Superior temporal gyrus (tissue), 1 donor: ENCODE data around the gene ELOVL5.

Source experiments
- DNase-seq: peaks from one replicate; pipeline ENCODE4 v3.0.0-alpha.2; 2016; ENCODE audit errors: extremely low spot score

Gene ELOVL5

DNA sequence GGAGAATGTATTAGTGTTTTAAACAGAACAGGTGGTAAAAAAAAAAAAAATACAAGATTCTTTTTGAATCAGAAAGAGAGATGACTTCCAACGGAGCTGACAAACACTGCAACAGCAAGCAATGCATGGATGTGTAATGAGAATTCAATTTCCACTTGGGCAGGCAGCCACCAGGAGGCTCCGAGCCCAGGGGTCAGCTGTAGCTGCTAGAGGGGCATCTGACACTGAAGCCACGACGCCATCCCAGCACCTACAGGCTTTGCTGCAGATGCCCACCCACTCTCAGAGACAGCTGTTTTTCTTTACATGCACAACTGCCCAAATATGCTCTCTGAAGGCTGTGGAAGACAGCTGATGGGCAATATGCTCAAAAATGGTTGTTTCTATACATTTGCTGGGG lies 75.4 kb downstream of the ELOVL5 start:
- DNase-seq = no peak

DNA sequence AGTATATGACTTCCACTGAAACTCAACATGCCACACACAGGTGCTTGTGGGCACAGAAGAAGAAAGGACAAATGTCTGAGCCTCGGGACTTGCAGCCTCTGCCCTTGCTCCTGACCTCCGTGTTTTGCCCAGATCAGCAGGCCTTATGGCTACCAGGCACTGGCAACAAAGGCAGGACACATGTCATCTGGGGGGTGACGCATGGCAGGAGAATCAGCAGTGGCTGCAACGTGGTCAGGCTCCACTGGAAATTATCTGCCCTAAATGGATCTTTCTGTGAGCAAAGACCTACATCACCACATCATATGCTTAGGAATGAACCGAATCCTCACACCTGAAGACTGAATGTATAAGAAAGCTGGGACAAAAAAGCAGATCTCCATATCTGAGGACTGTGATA lies 78.9 kb downstream of the ELOVL5 start:
- no peak for DNase-seq

GRCh38 chr6:53268858-53269608 lies 79.7 kb downstream of the ELOVL5 start:
- DNase-seq = no peak

DNA sequence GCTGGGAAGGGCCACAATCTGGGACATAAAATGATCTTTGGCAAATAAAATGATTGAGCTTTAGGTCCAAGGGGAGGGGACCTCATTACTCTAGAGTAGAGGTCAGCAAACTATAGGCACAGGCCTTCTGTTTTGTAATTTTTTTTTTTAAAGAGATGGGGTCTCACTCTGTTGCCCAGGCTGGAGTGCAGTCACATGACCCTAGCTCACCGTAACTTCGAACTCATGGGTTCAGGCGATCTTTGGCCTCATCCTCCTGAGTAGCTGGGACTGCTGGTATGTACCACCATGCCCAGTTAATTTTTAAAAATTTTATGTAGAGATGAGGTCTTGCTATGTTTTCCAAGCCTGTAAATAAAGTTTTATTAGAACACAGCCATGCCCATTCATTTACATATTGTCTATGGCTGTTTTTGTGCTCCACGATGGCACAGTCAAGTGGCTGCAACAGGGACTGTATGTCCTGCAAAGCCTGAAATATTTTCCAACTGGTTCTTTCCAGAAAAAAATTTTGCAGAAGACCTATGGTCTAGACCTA lies 82.1 kb downstream of the ELOVL5 start:
- no peak for DNase-seq

DNA sequence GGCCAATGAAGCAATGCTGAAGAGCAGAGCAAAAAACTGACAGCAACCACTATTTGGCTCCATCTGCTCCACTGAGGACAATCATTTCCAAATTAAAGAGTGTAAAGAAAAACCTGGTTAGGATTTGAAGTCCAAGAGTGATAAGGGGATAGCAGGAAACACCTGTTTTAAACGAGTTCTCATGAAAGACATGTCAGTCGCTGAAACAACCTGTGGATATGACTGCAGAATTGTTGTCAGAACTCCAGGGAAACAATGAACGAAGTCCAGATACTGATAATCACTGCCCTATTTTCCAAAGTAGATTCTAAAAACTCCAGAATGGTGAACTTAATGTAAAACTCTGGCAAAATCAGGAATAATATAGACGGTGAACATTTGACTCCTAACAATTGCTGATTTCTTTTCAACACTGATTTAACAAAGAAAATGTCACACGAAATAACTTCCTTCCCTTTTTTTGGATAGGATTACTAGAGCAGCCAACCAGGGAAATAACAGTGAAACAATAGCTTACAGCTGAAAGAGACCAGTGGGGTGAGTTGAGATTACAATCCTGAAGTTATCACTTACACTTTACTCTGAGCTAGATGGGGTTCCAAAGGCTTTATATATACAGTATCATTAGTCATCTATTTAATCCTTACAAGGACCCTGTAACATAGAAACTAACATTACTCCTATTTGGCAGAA lies 83.7 kb downstream of the ELOVL5 start:
- DNase-seq = no peak

DNA sequence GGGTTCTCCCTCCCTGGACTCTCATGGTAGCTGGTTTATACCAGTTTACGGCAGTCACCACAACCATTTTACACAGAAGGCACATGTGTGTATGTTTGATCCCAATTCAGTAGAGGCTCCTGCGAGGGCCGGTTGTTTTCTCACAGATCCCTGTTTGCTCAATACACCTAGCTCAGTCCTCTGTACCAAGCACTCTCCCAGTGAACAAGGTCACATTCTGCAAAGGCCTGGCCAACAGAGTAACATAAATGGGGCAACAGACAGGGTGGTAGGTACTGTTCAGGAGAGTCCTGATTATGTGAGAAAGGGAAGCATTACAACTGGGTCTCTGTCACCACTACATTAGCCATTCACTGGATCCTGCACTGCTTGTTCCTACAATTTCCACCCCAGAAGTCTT lies 84.4 kb downstream of the ELOVL5 start:
- no peak for DNase-seq

DNA sequence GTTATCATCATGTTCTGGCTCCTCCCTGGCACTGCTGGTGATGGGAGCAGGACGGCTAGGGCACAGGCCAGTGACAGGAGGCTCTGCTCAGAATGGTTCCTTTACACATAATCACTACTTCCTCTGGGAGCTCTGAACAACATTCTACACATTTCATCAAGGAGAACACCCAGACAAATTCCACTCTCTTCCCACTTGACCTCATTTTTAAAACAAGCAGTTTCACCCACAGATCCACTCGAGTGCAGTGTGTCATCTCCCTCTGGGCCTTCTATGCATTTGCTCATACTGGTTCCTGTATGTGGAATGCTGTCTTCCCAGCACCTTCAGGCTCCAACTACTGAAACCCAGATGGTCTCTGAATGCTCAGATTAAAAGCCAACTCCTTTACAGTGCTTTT lies 84.8 kb downstream of the ELOVL5 start:
- no peak for DNase-seq

DNA sequence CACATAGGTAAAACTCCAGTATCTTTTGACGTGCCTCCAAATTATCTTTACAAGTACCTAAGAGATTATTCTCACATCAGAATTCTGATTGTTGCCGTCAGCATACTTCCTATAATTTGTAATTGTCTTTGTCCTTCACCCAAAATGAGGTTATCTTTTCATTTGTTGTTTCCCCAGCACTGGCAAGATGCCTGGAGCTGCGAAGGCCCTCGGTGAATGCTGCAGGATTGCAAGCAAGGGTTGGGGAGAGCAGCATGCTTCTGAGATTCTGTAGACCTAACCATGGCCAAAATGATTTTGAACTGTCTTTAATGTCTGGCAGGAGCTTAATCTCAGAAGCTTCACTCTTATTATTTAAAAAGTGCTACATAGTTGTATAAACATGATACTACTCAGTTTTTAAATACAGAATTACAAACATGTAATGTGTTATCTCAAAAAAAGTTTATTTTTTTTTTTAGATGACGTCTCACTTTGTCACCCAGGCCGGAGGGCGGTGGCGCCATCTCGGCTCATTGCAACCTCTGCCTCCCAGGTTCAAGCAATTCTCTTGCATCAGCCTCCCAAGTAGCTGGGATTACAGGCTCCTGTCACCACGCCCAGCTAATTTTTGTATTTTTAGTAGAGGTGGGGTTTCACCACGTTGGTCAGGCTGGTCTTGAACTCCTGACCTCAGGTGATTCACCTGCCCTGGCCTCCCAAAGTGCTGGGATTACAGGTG lies 88.7 kb downstream of the ELOVL5 start:
- no peak for DNase-seq

GRCh38 chr6:53258774-53259155 lies 90.0 kb downstream of the ELOVL5 start:
- no peak for DNase-seq

DNA sequence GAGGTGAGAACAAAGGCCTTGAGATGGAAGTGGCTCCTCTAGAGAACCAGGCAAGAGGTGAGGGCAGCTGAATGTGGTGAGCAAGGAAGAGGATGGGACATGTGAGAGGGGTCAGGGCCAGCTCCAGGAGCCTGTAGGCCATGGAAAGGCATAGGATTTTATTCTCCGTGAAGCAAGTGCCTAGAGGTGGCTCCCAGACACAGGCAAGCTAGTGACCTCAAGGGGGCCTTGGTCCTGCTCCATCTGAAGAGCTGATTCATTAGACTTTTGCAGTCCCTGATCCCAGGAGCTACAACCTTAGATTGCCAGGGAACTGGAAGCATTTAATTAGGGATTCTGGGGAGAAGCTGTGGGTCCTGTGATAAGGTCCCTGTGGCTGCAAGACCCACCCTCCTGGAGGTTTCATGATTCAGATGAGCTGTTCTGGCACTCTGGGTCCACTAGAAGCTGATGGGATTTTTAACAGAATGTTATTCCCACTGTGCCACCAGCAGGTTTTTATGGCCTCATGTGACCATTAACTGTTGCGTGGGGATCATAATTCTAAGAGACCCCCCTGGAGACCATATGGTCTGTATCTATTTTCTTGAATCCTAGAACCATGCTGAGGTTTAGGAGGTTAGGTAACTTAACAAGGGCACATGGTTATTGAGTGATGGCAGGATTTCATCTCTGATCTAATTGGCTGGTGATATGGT lies 90.5 kb downstream of the ELOVL5 start:
- no peak for DNase-seq

DNA sequence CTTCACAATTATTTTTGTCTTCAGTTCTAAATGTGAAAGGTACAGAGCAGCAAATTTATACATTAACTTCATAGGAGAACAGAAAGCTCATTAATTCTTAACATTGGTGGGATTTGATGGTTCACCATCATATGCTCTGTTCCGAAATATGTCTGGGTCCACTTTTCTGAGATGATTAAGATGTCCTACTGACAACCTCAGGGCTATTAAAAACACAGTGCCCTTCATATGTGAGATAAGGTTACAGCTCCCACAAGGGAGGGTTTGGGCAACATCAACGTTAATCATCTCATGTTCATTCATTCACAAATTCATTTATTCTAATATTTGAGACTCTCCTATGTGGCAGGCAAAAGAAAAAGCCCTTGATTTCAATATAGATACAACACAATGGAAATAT lies 91.2 kb downstream of the ELOVL5 start:
- DNase-seq = no peak

DNA sequence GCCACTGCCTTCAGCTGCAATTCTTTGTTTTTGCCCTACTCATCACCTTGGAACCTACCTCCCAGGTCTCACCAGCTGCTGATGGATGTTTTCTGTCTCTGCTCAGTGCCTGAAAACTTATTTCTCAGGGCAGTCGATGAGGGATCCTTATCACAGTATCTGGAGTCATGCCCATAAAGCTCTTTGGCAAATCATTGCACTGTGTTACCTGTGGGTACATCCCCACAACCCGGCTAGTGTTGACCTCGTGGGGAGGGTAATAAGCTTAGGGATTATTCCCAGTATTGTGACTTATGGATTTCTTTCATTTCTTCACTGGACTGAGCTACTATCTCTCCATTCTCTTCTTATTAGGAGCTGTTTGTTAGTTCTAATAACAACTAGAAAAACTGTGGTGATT lies 91.7 kb downstream of the ELOVL5 start:
- DNase-seq = no peak

DNA sequence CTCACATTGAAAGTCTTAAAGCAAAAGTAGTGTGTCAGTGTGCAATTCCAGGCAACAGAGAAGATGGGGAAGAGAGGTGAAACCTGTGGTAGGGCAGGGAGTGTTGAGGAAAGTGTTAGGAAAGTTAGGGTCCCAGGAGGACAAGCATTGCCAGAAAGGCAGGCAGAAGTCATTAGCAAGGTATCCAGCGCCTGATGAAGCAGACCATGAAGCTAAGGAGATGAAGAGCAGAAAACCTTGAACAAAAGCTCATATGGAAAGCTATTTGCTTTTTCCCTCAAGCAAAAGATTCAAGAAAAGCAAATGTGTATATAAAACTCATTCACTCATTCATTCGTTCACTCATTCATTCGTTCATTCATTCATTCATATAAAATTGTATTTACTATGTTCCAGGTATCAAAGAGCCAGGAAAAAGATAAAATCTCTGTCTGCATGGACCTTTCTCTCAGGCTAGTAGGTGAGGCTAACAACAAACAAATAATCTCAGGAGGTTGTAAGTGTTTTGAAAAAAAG lies 96.5 kb downstream of the ELOVL5 start:
- DNase-seq = no peak

DNA sequence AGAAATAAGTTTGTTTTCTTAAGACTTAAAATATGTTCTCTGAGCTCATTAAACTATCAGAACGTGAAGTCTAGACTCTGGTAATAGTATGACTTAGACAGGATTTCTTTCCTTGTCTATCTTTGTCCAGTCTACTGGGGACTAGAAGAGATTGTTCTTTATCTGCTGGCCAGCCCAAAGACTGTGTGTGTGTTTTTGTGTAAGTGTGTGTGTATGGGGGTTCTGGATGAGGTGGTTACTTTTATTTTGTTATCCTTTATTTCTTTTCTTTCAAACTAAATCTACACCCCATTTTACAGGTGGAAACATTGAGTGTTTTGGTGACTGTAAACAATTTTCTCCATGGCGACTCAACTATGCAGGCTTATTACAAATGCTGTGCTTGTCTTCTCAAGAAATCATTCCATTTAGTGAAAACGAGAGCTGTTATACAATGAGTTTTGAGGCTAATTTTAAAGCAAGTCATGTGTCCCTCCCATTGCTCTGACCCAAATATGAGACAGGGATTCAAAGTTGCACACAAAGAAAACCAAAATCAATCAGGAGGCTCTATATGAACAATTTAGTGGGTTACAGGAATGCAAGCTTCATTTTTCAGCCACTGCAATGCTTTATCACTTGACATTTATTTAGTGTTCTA lies 97.6 kb downstream of the ELOVL5 start:
- DNase-seq = peak; percentile 67

DNA sequence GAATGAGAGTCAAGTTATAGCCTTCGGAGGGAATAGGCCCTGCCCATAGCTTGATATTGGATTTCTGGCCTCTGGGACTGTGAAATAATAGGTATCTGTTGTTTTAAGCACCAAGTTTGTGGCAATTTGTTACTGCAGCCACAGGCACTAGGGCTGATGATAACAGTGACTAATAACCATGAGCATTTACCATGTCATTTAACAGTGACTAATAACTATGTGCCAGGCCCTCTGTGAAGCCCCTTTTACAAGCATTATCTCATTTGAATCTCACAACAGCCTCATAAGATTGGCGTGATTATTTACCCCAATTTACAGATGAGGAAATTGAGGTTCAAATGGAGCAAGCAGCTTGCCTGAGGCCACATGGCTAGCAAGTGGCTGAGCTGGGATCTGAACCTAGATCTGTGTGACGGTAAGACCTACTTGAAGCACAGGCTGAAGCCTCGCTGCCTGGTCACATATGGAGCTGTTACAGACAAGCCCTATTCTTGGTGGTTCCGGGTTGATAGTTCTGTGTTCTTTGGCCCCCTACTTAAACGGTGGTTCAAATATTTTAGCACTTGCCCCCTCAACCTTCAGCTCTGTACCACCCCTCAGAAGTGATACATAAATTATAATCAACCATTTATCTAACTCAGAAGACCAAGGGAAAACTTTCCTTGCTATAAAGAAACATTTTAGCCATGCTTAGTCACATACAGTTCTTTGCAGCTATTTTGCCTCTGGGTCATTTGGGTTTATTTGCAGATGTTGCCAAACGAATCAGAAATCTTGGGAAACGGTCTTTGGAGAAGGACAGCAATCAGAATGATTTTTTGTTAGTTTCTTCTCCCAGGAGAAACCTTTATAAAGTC lies 98.3 kb downstream of the ELOVL5 start:
- DNase-seq = no peak

DNA sequence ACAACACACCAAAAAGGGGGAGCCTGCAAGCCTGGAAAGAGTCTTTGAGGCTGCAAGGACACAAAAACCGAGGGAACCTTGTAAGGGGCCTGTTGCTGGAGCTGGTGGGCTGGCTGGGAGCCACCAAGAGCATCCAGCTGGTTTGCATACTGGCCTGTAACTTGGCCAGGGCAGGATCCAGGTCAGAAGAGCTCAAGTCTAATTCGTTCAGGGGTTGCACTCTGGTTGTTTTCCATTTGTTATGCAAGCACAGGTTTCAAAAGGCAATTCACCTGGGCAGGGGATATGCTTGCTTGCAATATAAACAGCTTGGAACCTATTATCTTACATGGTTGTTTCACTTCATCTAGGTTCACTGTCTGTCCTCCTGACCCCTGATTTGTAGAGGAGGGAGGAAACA lies 101.8 kb downstream of the ELOVL5 start:
- DNase-seq = no peak

DNA sequence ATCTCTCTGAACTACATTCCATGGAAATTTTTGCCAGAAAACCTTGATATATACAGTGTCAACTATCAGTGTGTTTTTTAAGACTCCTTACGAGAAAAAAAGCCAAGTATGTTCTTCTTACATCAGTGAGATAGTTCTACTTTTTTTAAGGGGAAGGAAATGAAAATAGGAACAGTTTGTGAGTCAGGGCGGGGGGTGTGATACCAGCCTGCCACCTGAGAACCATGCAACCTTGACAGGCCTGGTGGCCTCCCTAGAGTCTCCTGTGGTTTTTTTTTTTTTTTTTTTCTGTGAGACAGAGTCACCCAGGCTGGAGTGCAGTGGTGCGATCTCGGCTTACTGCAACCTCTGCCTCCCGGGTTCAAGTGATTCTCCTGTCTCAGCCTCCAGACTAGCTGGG lies 103.8 kb downstream of the ELOVL5 start:
- DNase-seq = no peak

- DNase-seq = no peak
Observed at GRCh38 chr6:53244399-53244931, 104.3 kb downstream of the ELOVL5 start.

- no peak for DNase-seq
Observed at GRCh38 chr6:53241938-53242337, 106.8 kb downstream of the ELOVL5 start.

- DNase-seq = no peak
Observed at GRCh38 chr6:53240761-53241160, 108.0 kb downstream of the ELOVL5 start.
